HepG2 (cell line): Measurements from ENCODE around the gene TBL2. TPM values are rescaled to one million over a fixed set of nuclear protein-coding genes. Genes with fewer than 3 reads are reported as not detected.

Source experiments
- AHDC1 ChIP-seq: sonication (generic); formaldehyde crosslinking; IDR thresholded peaks from 2 replicates; pipeline ENCODE4 v1.5.1; 2020; ENCODE audit warnings: mild to moderate bottlenecking, missing genetic modification reagents, borderline replicate concordance
- AKNA ChIP-seq: sonication (generic); formaldehyde crosslinking; IDR thresholded peaks from 2 replicates; pipeline ENCODE4 v1.4.0; 2020; ENCODE audit warnings: missing genetic modification reagents, borderline replicate concordance
- ETV5 ChIP-seq: IDR thresholded peaks from 2 replicates; pipeline ENCODE4 v1.6.1; 2018; ENCODE audit warnings: missing biosample characterization, missing genetic modification reagents, inconsistent platforms, borderline replicate concordance
- GPN1 ChIP-seq: sonication (generic); formaldehyde crosslinking; IDR thresholded peaks from 2 replicates; pipeline ENCODE4 v1.5.1; 2020; ENCODE audit warnings: missing genetic modification reagents, borderline replicate concordance
- HIC2 ChIP-seq: sonication (generic); formaldehyde crosslinking; IDR thresholded peaks from 2 replicates; pipeline ENCODE4 v1.9.0; 2022; ENCODE audit warnings: low read depth, missing genetic modification reagents
- HOXA7 ChIP-seq: sonication (generic); formaldehyde crosslinking; IDR thresholded peaks from 2 replicates; pipeline ENCODE4 v1.8.1; 2022; ENCODE audit warnings: mild to moderate bottlenecking, missing genetic modification reagents, moderate library complexity
- MED13 ChIP-seq: sonication (generic); formaldehyde crosslinking; IDR thresholded peaks from 2 replicates; pipeline ENCODE4 v1.5.0; 2020; ENCODE audit warnings: missing genetic modification reagents
- PBX2 ChIP-seq: IDR thresholded peaks from 2 replicates; pipeline ENCODE4 v1.6.1; 2016; ENCODE audit warnings: control low read depth
- YEATS4 ChIP-seq: sonication (generic); formaldehyde crosslinking; IDR thresholded peaks from 2 replicates; pipeline ENCODE4 v1.4.0; 2020; ENCODE audit warnings: missing genetic modification reagents, borderline replicate concordance
- ZBTB34 ChIP-seq: sonication (generic); formaldehyde crosslinking; IDR thresholded peaks from 2 replicates; pipeline ENCODE4 v1.8.0; 2022; ENCODE audit warnings: mild to moderate bottlenecking, missing genetic modification reagents
- ZNF773 ChIP-seq: sonication (generic); formaldehyde crosslinking; IDR thresholded peaks from 2 replicates; pipeline ENCODE4 v1.4.0; 2020; ENCODE audit warnings: missing genetic modification reagents, borderline replicate concordance
- ZSCAN20 ChIP-seq: sonication (generic); formaldehyde crosslinking; IDR thresholded peaks from 2 replicates; pipeline ENCODE4 v1.4.0; 2020; ENCODE audit warnings: missing genetic modification reagents, mild to moderate bottlenecking, borderline replicate concordance
- polyA plus RNA-seq, 8 experiments: library from polyadenylated mRNA; depleted of rRNA in 3 of 8; stranded (reverse) in 7 of 8; unstranded in 1 of 8; fragments of >200 nt; fragmentation: Illumina TruSeq in 4 of 8; extraction: Trizol in 4 of 8; gene quantifications; 2 replicates each; pipeline versions ENCODE4 v1.2.1 to v1.2.3, GENCODE V29; 2011 to 2016; ENCODE audit warnings: low read depth in 4 of 8, missing spikeins in 1 of 8, mixed read lengths in 1 of 8; ENCODE audit not compliant: insufficient read depth in 1 of 8
- total RNA-seq, 5 experiments: library from RNA; depleted of rRNA; stranded (reverse); fragments of >200 nt; fragmentation: Illumina TruSeq; extraction: Trizol; gene quantifications; 2 replicates each; pipeline ENCODE4 v1.2.3, GENCODE V29; 2016; ENCODE audit warnings: low read depth in 1 of 5

Gene TBL2
- total and polyA plus RNA-seq, 2 of the 13 experiments (the other 11 are each of a cell fraction or from before 2014, with no cell fraction given): 43.4 to 47.2 TPM

- TF ChIP-seq MED13 (CRISPR knock-in tag) (peak; percentile 77; the same call in 1 of the 2 replicates), HIC2 (peak; percentile 96), ZBTB34 (CRISPR knock-in tag) (peak; percentile 90; the same call in 1 of the 2 replicates), PBX2 (peak; percentile 22; the same call in 1 of the 2 replicates), ZNF773 (CRISPR knock-in tag) (no peak), AHDC1 (CRISPR knock-in tag) (peak; percentile 89), AKNA (CRISPR knock-in tag) (no peak), ETV5 (CRISPR knock-in tag) (peak; percentile 81; the same call in 1 of the 2 replicates), GPN1 (CRISPR knock-in tag) (no peak), YEATS4 (CRISPR knock-in tag) (peak; percentile 45; the same call in 1 of the 2 replicates), ZSCAN20 (CRISPR knock-in tag) (no peak), HOXA7 (CRISPR knock-in tag) (no peak)
These were observed 34.4 kb upstream of the TBL2 start (continued) for GRCh38 chr7:73612598-73613269.
